PFSK-1 (cell line): ENCODE measurements around the gene C1orf21.

Experiments used
- FOXP2 ChIP-seq: optimal IDR thresholded peaks from 2 replicates; pipeline ENCODE3; 2011; ENCODE audit warnings: borderline replicate concordance, control low read depth, inconsistent platforms; ENCODE audit not compliant: insufficient read depth; ENCODE audit errors: extremely low read length, extremely low read depth
- POLR2AphosphoS5 ChIP-seq: IDR thresholded peaks from 2 replicates; pipeline ENCODE4 v1.6.1; 2012; ENCODE audit warnings: low read depth, mild to moderate bottlenecking, control low read depth, low read length, moderate library complexity
- REST ChIP-seq, 2 experiments: IDR thresholded peaks; 2 replicates each; pipeline versions ENCODE4 v1.6.1 to v1.8.0; 2011 to 2012; ENCODE audit warnings: low read depth in 2 of 2, low read length in 2 of 2, control low read depth in 1 of 2, inconsistent platforms in 1 of 2, mild to moderate bottlenecking in 1 of 2, moderate library complexity in 1 of 2; ENCODE audit not compliant: insufficient read depth in 1 of 2
- SIN3A ChIP-seq: IDR thresholded peaks from 2 replicates; pipeline ENCODE4 v1.6.1; 2012; ENCODE audit warnings: mild to moderate bottlenecking, low read length, moderate library complexity, borderline replicate concordance; ENCODE audit not compliant: insufficient read depth
- TAF1 ChIP-seq: IDR thresholded peaks from 2 replicates; pipeline ENCODE4 v1.6.1; 2012; ENCODE audit warnings: low read length, control low read depth, borderline replicate concordance; ENCODE audit not compliant: insufficient read depth

Gene C1orf21

GRCh38 chr1:184567637-184568036 lies 180.8 kb downstream of the C1orf21 start:
- TF ChIP-seq FOXP2 (no peak), SIN3A (no peak), REST (IDR thresholded peaks at IDR 0.05; ENCODE audit: insufficient read depth in 1 of 2, low read depth in 2 of 2, low read length in 2 of 2) (no peak), POLR2AphosphoS5 (no peak), TAF1 (no peak)

DNA sequence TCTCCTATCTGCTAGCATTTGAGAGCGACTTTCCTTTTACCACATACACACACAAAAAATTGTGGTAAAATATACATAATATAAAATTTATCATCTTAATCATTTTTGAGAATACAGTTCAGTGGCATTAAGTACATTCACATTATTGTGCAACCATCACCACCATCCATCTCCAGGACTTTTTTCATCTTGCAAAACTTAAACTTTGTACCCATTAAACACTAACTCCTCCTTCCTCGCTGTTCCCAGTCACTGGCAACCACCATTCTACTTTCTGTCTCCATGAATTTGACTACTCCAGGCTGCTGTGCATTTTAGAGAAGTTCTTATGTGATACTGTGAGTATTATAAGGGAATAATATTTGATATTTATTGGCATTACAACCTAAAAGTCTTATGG lies 181.3 kb downstream of the C1orf21 start:
- no peak for TF ChIP-seq TAF1
- no peak for TF ChIP-seq SIN3A
- TF ChIP-seq POLR2AphosphoS5: no peak
- TF ChIP-seq REST (IDR thresholded peaks at IDR 0.05; ENCODE audit: insufficient read depth in 1 of 2, low read depth in 2 of 2, low read length in 2 of 2): no peak
- no peak for TF ChIP-seq FOXP2

- no peak for TF ChIP-seq POLR2AphosphoS5
- no peak for TF ChIP-seq SIN3A
- no peak for TF ChIP-seq REST (IDR thresholded peaks at IDR 0.05; ENCODE audit: insufficient read depth in 1 of 2, low read depth in 2 of 2, low read length in 2 of 2)
- TF ChIP-seq TAF1: no peak
- no peak for TF ChIP-seq FOXP2
Observed at GRCh38 chr1:184569106-184569505, 182.3 kb downstream of the C1orf21 start.

- no peak for TF ChIP-seq POLR2AphosphoS5
- TF ChIP-seq SIN3A: no peak
- no peak for TF ChIP-seq TAF1
- no peak for TF ChIP-seq FOXP2
- TF ChIP-seq REST (IDR thresholded peaks at IDR 0.05; ENCODE audit: insufficient read depth in 1 of 2, low read depth in 2 of 2, low read length in 2 of 2): no peak
Observed at GRCh38 chr1:184574588-184574987, 187.8 kb downstream of the C1orf21 start.

- TF ChIP-seq REST (IDR thresholded peaks at IDR 0.05; ENCODE audit: insufficient read depth in 1 of 2, low read depth in 2 of 2, low read length in 2 of 2): no peak
- no peak for TF ChIP-seq TAF1
- TF ChIP-seq FOXP2: no peak
- no peak for TF ChIP-seq SIN3A
- TF ChIP-seq POLR2AphosphoS5: no peak
Observed at GRCh38 chr1:184576822-184577221, 190.0 kb downstream of the C1orf21 start.
